CD4-positive, alpha-beta T cell treated with Interferon gamma for 1 hour (primary cell): Measurements from ENCODE around the gene PKNOX2.

Source experiments
- DNase-seq: peaks from one replicate; pipeline ENCODE4 v3.0.0-alpha.2; 2020

The PKNOX2 gene

DNA sequence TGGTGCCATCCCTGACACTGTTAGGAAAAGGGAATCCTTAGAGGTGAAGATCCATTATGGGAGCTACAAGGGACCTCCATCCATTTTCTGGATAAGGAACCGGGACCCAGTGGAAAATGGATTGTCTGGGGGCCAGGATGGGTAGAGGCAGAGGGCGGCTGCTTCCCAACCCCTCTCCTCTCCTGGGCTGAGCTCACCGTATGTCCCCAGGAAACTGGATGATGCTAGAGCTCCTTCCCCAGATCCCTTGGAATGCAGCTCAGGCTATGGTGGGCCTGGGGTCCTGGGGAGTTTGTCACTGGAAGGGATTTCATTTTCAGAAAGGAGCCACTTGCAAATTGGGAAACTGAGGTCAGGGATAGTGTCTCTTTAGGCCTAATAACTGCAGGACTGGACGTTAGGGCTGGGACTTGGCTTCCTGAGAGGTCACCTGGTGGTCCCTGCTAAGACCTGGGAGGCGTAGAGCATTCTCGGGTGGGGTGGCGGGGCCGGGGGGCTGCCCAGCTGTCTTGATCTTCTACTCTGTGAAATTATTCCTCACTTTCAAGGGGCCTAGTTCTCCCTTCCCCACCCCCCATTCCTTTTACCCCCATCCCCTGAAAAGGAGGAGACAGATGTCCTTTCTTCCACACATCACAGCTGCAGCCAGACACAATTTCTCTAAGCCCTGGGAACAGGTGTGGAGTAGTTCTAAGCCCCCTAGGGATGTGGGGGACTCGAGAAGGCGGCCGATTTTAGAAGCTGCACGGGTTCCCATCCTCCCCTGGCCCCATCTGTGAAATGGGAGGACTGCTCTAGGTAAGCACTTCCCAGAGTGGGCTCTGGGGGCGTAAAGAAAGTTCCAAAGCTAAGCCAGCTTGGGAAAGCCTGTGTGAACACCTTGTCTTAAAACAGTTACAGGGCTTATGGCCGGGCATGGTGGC is 99.8 kb downstream of the PKNOX2 start:
- no peak for DNase-seq

- DNase-seq: no peak
These were observed 103.0 kb downstream of the PKNOX2 start for GRCh38 chr11:125267548-125267947.

DNA sequence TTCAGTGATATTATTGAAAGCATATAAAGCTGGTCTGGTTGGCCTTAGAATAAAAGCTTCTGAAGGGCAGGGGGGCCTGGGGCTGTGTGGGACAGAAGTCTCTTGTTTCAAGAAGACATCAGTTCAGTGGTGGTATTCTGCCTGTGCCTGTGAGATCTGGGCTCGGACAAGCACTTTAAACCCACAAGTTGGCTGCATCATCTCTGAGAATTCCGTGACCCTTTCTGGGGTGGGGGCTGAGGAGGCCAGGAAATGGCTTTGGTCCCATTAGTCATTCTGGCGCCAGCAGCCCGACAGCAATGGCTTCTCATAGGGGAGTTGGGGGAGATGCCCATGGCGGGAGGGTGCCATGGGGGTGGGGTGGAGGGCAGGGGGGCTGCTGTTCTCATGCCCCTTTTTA is 104.1 kb downstream of the PKNOX2 start:
- no peak for DNase-seq

- DNase-seq: no peak
These were observed 105.6 kb downstream of the PKNOX2 start for GRCh38 chr11:125270106-125270505.

- DNase-seq: no peak
These were observed 106.2 kb downstream of the PKNOX2 start for GRCh38 chr11:125270711-125271110.

- no peak for DNase-seq
These were observed 107.0 kb downstream of the PKNOX2 start for GRCh38 chr11:125271483-125272091.

GRCh38 chr11:125272092-125272491 is 107.5 kb downstream of the PKNOX2 start:
- no peak for DNase-seq

- no peak for DNase-seq
These were observed 108.3 kb downstream of the PKNOX2 start for GRCh38 chr11:125272821-125273220.

DNA sequence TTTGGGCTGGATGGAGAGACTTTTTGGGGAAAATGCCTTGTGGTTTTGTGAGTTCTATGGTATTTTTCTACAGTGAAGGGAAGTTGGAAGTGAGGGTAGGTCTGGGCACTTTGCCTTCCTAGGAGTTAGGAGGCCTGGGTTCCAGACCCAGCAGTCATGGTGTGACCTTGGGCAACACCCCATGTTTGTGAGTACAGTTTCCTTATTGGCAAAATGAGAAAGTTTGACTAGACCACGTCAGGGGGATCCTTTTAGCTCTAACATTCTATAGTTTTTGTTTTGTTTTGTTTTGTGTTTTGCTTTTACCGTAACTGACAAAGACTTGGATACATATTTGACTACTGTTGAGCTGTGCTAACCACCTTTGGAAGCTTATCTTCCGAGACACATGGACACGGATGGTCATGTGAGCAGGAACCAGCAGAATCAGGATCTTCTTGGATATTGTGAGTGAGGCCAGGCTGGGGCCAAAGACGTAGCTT is 109.0 kb downstream of the PKNOX2 start:
- no peak for DNase-seq

DNA sequence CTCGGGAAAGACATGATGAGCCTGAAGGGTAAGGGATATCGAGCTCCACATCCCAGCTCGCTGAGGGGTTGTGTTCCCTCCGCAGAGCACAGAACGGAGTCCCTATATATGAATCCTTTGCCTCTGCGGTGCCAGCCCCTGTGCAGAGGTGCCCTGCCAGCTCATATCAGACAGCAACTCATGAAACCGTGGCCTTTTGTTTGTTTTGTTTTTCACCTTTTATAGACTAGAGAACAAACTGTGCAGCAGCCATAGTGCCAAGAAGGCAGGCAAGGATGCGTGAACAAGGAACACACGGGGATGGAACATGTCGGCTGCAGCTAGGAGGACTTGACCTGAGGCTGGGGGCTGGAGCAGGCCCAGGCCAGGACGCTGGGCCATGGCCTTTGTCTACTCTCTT is 109.8 kb downstream of the PKNOX2 start:
- no peak for DNase-seq

DNA sequence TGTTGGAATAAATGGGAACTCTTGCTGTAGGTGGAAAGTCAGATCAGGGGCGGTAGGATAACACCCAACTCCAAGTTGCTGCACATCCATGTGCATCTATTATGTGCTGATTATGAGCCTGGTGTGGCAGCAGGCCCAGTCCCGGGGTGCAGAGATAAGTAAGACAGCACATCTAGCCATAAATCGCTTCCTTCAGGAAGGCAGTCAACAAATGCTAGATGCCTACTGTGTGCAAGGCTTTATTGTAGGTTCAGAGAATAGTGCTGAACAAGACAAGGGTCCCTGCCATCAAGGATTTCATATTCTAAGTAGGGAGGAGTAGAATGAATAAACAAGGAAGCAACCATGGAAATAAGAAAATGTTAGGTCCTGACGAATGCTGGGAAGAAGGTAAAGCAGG is 110.2 kb downstream of the PKNOX2 start:
- no peak for DNase-seq

DNA sequence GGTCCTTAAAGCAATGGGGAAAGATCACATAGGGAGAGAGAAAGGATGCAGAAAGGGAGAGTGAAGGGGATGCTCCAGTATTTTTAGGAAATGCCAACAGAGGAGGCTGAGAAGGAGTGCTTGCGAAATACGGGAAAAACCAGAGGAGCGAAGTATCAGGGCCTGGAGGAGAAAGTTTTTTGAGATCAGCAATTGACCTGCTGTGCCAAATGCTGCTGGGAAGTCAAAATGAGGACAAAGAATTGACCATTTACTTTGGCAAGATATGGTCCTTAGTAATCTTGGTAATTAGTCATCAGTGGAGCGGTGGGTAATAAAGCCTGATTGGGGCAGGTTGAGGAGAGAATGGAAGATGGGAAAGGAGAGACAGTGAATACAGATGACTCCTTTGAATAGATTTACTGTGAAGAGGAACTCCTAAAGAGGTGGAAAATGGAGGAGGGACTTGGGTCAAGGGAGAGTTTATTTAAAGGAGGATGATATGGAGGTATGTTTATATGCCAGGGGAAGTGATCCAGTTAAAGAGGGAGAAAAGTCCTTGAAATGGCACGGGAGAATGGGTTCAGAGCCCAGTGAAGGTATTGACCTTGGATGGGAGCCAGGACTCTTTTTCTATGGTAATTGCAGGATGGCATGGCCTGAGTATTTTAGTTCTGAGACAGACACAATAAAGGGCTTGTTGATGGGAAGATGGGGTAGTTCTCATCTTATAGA is 111.5 kb downstream of the PKNOX2 start:
- no peak for DNase-seq

- no peak for DNase-seq
These were observed 112.0 kb downstream of the PKNOX2 start for GRCh38 chr11:125276619-125276976.

GRCh38 chr11:125279676-125280418 is 115.3 kb downstream of the PKNOX2 start:
- no peak for DNase-seq

DNA sequence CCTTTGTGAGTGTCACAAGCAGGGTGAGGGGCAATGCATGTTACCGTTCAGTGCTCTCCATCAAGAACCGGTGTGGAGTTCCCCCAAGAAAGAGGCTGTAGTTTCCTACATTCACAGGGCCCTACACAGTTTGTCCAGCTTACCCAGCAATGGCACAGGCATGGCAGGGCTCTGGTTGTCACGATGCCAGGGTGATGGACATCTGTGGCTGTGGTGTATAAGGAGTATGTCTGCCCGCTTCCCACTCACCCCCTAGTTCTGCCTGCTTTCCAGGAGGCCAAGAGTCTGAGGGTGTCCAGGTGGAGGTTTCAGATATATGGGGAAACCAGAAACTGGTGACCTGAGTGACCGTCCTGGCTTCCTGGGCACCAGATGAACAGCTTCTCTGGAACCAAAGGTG is 116.1 kb downstream of the PKNOX2 start:
- DNase-seq: no peak

DNA sequence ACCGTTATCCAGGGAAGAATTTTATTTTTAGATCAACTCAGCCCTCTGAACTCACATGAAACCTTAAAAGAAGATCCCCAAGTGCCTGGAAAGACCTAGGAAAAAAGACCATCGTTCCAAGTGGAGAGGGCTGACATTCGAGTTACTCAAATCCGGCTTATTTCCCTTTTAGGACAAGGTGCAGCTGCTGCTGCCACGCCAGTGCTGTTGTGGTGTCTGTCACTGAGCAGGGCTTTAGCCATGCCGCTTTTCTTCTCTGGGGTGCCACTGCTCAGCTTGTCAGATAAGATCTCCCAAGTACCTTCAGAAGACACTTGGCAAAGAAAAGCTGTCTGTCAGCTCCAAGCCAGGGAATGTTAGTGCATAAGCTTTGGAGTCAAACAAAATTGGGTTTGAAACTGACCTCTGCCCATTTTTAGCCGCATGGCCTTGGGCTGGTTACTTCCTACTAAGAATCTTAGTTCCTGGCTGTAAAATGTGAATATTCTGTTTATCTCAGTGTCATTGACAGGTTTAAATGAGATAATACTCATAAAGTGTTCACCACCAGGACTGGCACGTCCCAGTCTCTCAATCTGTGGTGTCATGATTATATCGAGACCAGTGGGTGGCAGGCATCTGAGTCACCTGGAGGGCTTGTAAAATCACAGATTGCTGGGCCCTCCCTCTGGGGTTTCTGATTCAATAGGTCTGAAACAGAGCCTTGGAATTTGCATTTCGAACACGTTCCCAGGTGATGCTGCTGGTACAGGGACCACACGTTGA is 117.5 kb downstream of the PKNOX2 start:
- DNase-seq: no peak

- DNase-seq: no peak
These were observed 118.0 kb downstream of the PKNOX2 start for GRCh38 chr11:125282596-125282914.

GRCh38 chr11:125284245-125284850 is 119.8 kb downstream of the PKNOX2 start:
- no peak for DNase-seq

DNA sequence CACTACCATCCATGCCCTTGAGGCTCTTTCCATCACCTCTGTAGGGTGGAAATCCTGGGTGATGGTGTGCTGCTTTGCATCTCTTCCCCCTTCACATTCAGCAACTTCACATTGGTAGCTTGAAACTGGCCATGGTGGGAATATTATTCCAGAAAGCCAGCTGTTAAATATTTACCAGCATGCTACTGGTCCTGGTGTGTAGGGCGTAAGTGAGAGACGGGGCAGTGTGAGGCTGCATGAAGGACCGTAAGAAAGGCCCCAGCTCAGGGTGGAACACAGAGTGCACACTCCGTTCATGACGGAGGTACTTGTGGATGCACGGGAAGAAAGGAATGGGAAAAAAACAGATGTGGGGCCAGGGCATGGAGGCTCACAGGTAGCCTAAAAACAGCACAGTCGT is 121.3 kb downstream of the PKNOX2 start:
- DNase-seq: no peak

DNA sequence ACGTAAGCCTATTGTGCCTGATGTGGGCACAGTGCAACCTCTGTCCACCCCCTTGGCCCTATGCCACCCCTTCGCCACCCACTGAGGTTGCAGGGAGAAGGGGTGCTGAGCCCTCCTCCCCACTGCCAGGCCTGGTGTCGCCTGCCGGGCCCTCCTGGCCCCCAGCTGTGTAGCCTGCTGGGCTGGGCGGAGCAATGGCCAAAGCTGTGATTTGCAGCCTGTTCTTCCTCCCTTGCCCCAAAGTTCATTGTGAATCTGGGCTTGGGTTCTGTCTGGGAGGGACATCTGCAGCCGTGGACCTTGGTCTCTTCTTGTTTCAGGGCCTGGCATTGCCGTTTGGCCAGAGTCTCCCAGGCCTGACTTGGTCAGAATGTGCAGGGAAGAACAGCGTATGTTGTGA is 121.9 kb downstream of the PKNOX2 start:
- DNase-seq: no peak

- DNase-seq: no peak
These were observed 123.1 kb downstream of the PKNOX2 start for GRCh38 chr11:125287491-125288210.
